Psoas muscle (tissue), 8 donors: ENCODE results near the gene ZNF385B. TPM values are rescaled to one million over a fixed set of nuclear protein-coding genes. Genes with fewer than 3 reads are reported as not detected.

ENCODE experiments used
- ATAC-seq, 4 donors: fragments of 200-7000 bp; cut with Tn5 transposase; one replicate each; pipeline ENCODE4 v1.9.1; 2020; ENCODE audit warnings: moderate library complexity in 3 of 4, mild to moderate bottlenecking in 2 of 4
- DNase-seq, 2 donors: peaks; one replicate each; pipeline ENCODE4 v3.0.0-alpha.2; 2020
- H3K27ac ChIP-seq: fragments of 200-600 bp; one replicate; pipeline ENCODE4 v1.8.0; 2022
- H3K27me3 ChIP-seq, 3 donors: fragments of 200-600 bp in 1 of 3; one replicate each; pipeline versions ENCODE4 v1.6.1 to v1.8.0; 2013 to 2022; ENCODE audit warnings: low read length in 2 of 3, mild to moderate bottlenecking in 2 of 3, moderate library complexity in 1 of 3; ENCODE audit not compliant: insufficient read depth in 3 of 3
- H3K36me3 ChIP-seq, 2 donors: fragments of 200-600 bp in 1 of 2; one replicate each; pipeline versions ENCODE4 v1.6.1 to v1.8.0; 2013 to 2022; ENCODE audit warnings: low read depth in 1 of 2, mild to moderate bottlenecking in 1 of 2, moderate library complexity in 1 of 2; ENCODE audit not compliant: insufficient read depth in 1 of 2
- H3K4me1 ChIP-seq: fragments of 200-600 bp; one replicate; pipeline ENCODE4 v1.8.0; 2022
- H3K4me3 ChIP-seq: fragments of 200-600 bp; one replicate; pipeline ENCODE4 v1.8.0; 2022; ENCODE audit warnings: mild to moderate bottlenecking
- H3K9me3 ChIP-seq: fragments of 200-600 bp; one replicate; pipeline ENCODE4 v1.8.0; 2022
- CTCF ChIP-seq: fragments of 200-600 bp; IDR thresholded peaks from one replicate; pipeline ENCODE4 v1.8.0; 2022; ENCODE audit warnings: antibody characterized with exemption
- WGBS, 3 donors: extraction: QIAGEN DNeasy Blood & Tissue Kit; methylation state at CpG; one replicate each; pipeline versions ENCODE4 v1.1.6 to v1.1.7; 2013; 5-methylcytosine and 5-hydroxymethylcytosine counted together
- intact Hi-C, 2 donors: fragments of 100-400 bp; cut with DNase I; formaldehyde crosslinking; loops; one replicate each; pipeline versions ENCODE4 v1.11.0 to v1.14.2; 2022
- polyA plus RNA-seq, 3 donors: library from polyadenylated mRNA; stranded (reverse); fragments of 200-250 nt; gene quantifications; one replicate each; pipeline ENCODE4 v1.2.3, GENCODE V29; 2013
- total RNA-seq, 4 donors: library from RNA; stranded (reverse); fragmentation: NEBNext Ultra II Directional in 2 of 4; extraction: Animal tissue kit (Norgen Biotek cat#: 25700) in 2 of 4; gene quantifications; one replicate each; pipeline versions ENCODE4 v1.2.1 to v1.2.4, GENCODE V29; 2021 to 2023
- donor health status: healthy with polysubstance abuse.
- donor health status: DM: no; HTN: no; CAD: no; lungs with moderate emphysema.
- donor health status: Bipolar disorder and iron deficiency.
- donor health status: healthy.
- donor health status: DM: yes; HTN: yes; CAD: no.
- donor health status: DM: no; HTN: no; CAD: no.
- donor health status: DM: no; HTN: no; CAD: no.
- donor health status: DM: yes; HTN: yes; CAD: no.

ZNF385B gene
- total and polyA plus RNA-seq, 7 donors = 8.8 to 42.9 (median 18.1) TPM

- H3K27me3 ChIP-seq = no peaks in the 10 kb centered on the region
- no peak overlapping the region for H3K4me3 ChIP-seq
- H3K9me3 ChIP-seq = no peaks in the 10 kb centered on the region
- 22 to 48% (median 26%) methylated on average over 1 of the region's 1 CpG for WGBS, 3 donors
- H3K27ac ChIP-seq = peak overlapping the region; percentile 34
- intact Hi-C loops = no loop called here
- DNase-seq = no peak
- no peak for TF ChIP-seq CTCF
- H3K4me1 ChIP-seq = peaks cover 4% of the 10 kb centered on the region
- no peaks in the 10 kb centered on the region for H3K36me3 ChIP-seq
- peak in 1 of 4 donors; percentile 33 for ATAC-seq
Observed at GRCh38 chr2:179622112-179622511, 239.3 kb downstream of the ZNF385B start.

- H3K9me3 ChIP-seq = no peaks in the 10 kb centered on the region
- 86 to 95% (median 92%) methylated on average over 1 of the region's 1 CpG for WGBS, 3 donors
Observed at GRCh38 chr2:179619947-179620467, 241.4 kb downstream of the ZNF385B start.

GRCh38 chr2:179614121-179614520 lies 247.3 kb downstream of the ZNF385B start:
- no peak for ATAC-seq
- H3K27ac ChIP-seq = no peak overlapping the region

More at GRCh38 chr2:179619947-179620467, 241.4 kb downstream of the ZNF385B start:
- H3K27me3 ChIP-seq = no peaks in the 10 kb centered on the region
- H3K36me3 ChIP-seq = no peaks in the 10 kb centered on the region
- no peak overlapping the region for H3K27ac ChIP-seq
- ATAC-seq (no peak), DNase-seq (no peak)
- no peak overlapping the region for H3K4me3 ChIP-seq
- H3K4me1 ChIP-seq = peaks cover 4% of the 10 kb centered on the region
- intact Hi-C loops = no loop called here
- no peak for TF ChIP-seq CTCF

GRCh38 chr2:179613701-179614100 lies 247.7 kb downstream of the ZNF385B start:
- no peak for DNase-seq

More at GRCh38 chr2:179614121-179614520, 247.3 kb downstream of the ZNF385B start:
- no peak for DNase-seq
- intact Hi-C loops = no loop called here
- no peaks in the 10 kb centered on the region for H3K27me3 ChIP-seq
- no peak overlapping the region for H3K4me3 ChIP-seq
- no peaks in the 10 kb centered on the region for H3K9me3 ChIP-seq
- TF ChIP-seq CTCF = no peak
- H3K4me1 ChIP-seq = no peaks in the 10 kb centered on the region
- H3K36me3 ChIP-seq = no peaks in the 10 kb centered on the region
- WGBS, 3 donors = 78 to 87% (median 86%) methylated on average over 3 of the region's 3 CpGs

More at GRCh38 chr2:179613701-179614100, 247.7 kb downstream of the ZNF385B start:
- Histone ChIP-seq H3K27ac (no peak overlapping the region), H3K4me1 (no peaks in the 10 kb centered on the region), H3K4me3 (no peak overlapping the region), H3K27me3 (no peaks in the 10 kb centered on the region), H3K9me3 (no peaks in the 10 kb centered on the region), H3K36me3 (no peaks in the 10 kb centered on the region)
- intact Hi-C loops = no loop called here
- 81 to 92% (median 87%) methylated on average over 4 of the region's 4 CpGs for WGBS, 3 donors
- ATAC-seq = peak in 1 of 4 donors; percentile 58
- no peak for TF ChIP-seq CTCF
